Measurements from ENCODE around the gene TPST1.
"Not testable (repeated sequence)": the region's sequence is repeated elsewhere in the genome, so short reads cannot be mapped to it uniquely, and the experiment has no call there.

TPST1 gene

GRCh38 chr7:66188645-66189044 lies 16.5 kb upstream of the TPST1 start:
- no peak for DNase-seq (ENCODE audit: low read depth)

GRCh38 chr7:66189695-66190503 lies 15.2 kb upstream of the TPST1 start:
- DNase-seq (ENCODE audit: low read depth) = no peak

GRCh38 chr7:66190504-66190857 lies 14.7 kb upstream of the TPST1 start:
- DNase-seq (ENCODE audit: low read depth) = no peak

- no peak for DNase-seq (ENCODE audit: low read depth)
Measured at GRCh38 chr7:66193146-66193725, 11.9 kb upstream of the TPST1 start.

- no peak for DNase-seq (ENCODE audit: low read depth)
Measured at GRCh38 chr7:66198469-66198868, 6.7 kb upstream of the TPST1 start.

- DNase-seq (ENCODE audit: low read depth) = no peak
Measured at GRCh38 chr7:66198956-66199355, 6.2 kb upstream of the TPST1 start.

GRCh38 chr7:66202441-66202840 lies 2.7 kb upstream of the TPST1 start:
- no peak for DNase-seq (ENCODE audit: low read depth)

- DNase-seq (ENCODE audit: low read depth) = no peak
Measured at GRCh38 chr7:66205741-66206090, 582 bp downstream of the TPST1 start.

GRCh38 chr7:66206119-66206933 lies 1.2 kb downstream of the TPST1 start:
- DNase-seq (ENCODE audit: low read depth) = no peak

- DNase-seq (ENCODE audit: low read depth) = no peak
Measured at GRCh38 chr7:66206934-66207240, 1.8 kb downstream of the TPST1 start.

- DNase-seq (ENCODE audit: low read depth) = no peak
Measured at GRCh38 chr7:66207540-66207939, 2.4 kb downstream of the TPST1 start.

- DNase-seq (ENCODE audit: low read depth) = no peak
Measured at GRCh38 chr7:66211429-66211828, 6.3 kb downstream of the TPST1 start.

- DNase-seq (ENCODE audit: low read depth) = no peak
Measured at GRCh38 chr7:66213637-66214036, 8.5 kb downstream of the TPST1 start.

- no peak for DNase-seq (ENCODE audit: low read depth)
Measured at GRCh38 chr7:66216687-66217086, 11.6 kb downstream of the TPST1 start.

GRCh38 chr7:66219805-66220204 lies 14.7 kb downstream of the TPST1 start:
- no peak for DNase-seq (ENCODE audit: low read depth)

GRCh38 chr7:66221442-66221841 lies 16.3 kb downstream of the TPST1 start:
- no peak for DNase-seq (ENCODE audit: low read depth)

GRCh38 chr7:66227808-66228207 lies 22.7 kb downstream of the TPST1 start:
- DNase-seq (ENCODE audit: low read depth) = no peak

- not testable (repeated sequence) for DNase-seq (ENCODE audit: low read depth)
Measured at GRCh38 chr7:66231326-66232216, 26.4 kb downstream of the TPST1 start.

GRCh38 chr7:66233638-66234037 lies 28.5 kb downstream of the TPST1 start:
- DNase-seq (ENCODE audit: low read depth) = no peak

- no peak for DNase-seq (ENCODE audit: low read depth)
Measured at GRCh38 chr7:66236713-66237303, 31.7 kb downstream of the TPST1 start.

GRCh38 chr7:66237906-66238772 lies 33.0 kb downstream of the TPST1 start:
- no peak for DNase-seq (ENCODE audit: low read depth)

Data from activated T-cell treated with anti-CD3 and anti-CD28 coated beads for 48 hours (primary cell).